HUDEP-2 (cell line): ENCODE results near the gene FBXO10.
"Not testable (repeated sequence)": the region's sequence is repeated elsewhere in the genome, so short reads cannot be mapped to it uniquely, and the experiment has no call there.

Experiments
- DNase-seq, 76 experiments: peaks; one replicate each; lab custom pipeline; 2025; ENCODE audit not compliant: unreplicated experiment in 76 of 76; lab: John Stamatoyannopoulos, UW

Gene FBXO10

GRCh38 chr9:37575921-37576721 is at the start of gene FBXO10:
Gene FBXO10, minus strand, starts transcription at chr9:37576380. Its CDS starts 34,612 bp downstream, at chr9:37541768.
- DNase-seq, result peak in 28 of 76 experiments; percentile 7 to 53 (median 22)

GRCh38 chr9:37625758-37626147 is 49.6 kb upstream of the FBXO10 start:
- no peak for DNase-seq

- no peak for DNase-seq
Observed at GRCh38 chr9:37625036-37625757, 49.0 kb upstream of the FBXO10 start.

- no peak for DNase-seq
Observed at GRCh38 chr9:37624073-37624472, 47.9 kb upstream of the FBXO10 start.

- DNase-seq, result no peak
Observed at GRCh38 chr9:37623267-37623666, 47.1 kb upstream of the FBXO10 start.

GRCh38 chr9:37622462-37622861 is 46.3 kb upstream of the FBXO10 start:
- DNase-seq, result no peak

- DNase-seq, result no peak
Observed at GRCh38 chr9:37621273-37622121, 45.3 kb upstream of the FBXO10 start.

GRCh38 chr9:37620396-37620795 is 44.2 kb upstream of the FBXO10 start:
- DNase-seq, result no peak

- no peak for DNase-seq
Observed at GRCh38 chr9:37619806-37620205, 43.6 kb upstream of the FBXO10 start.

GRCh38 chr9:37618817-37619216 is 42.6 kb upstream of the FBXO10 start:
- no peak for DNase-seq

GRCh38 chr9:37617832-37618231 is 41.7 kb upstream of the FBXO10 start:
- no peak for DNase-seq

GRCh38 chr9:37617161-37617560 is 41.0 kb upstream of the FBXO10 start:
- DNase-seq, result no peak

GRCh38 chr9:37611961-37612360 is 35.8 kb upstream of the FBXO10 start:
- DNase-seq, result no peak

GRCh38 chr9:37611014-37611413 is 34.8 kb upstream of the FBXO10 start:
- DNase-seq, result no peak

GRCh38 chr9:37609735-37610397 is 33.7 kb upstream of the FBXO10 start:
- no peak for DNase-seq

GRCh38 chr9:37608250-37608649 is 32.1 kb upstream of the FBXO10 start:
- DNase-seq, result no peak

GRCh38 chr9:37604296-37604695 is 28.1 kb upstream of the FBXO10 start:
- DNase-seq, result no peak

- DNase-seq, result no peak
Observed at GRCh38 chr9:37602817-37603216, 26.6 kb upstream of the FBXO10 start.

- not testable (repeated sequence) for DNase-seq
Observed at GRCh38 chr9:37602061-37602460, 25.9 kb upstream of the FBXO10 start.

GRCh38 chr9:37596504-37596903 is 20.3 kb upstream of the FBXO10 start:
- no peak for DNase-seq
